ENCODE results near the gene KRT40. TPM values are rescaled to one million over a fixed set of nuclear protein-coding genes. Genes with fewer than 3 reads are reported as not detected.

Gene KRT40
- total RNA-seq, 1 donor from 2014 or later = not detected

DNA sequence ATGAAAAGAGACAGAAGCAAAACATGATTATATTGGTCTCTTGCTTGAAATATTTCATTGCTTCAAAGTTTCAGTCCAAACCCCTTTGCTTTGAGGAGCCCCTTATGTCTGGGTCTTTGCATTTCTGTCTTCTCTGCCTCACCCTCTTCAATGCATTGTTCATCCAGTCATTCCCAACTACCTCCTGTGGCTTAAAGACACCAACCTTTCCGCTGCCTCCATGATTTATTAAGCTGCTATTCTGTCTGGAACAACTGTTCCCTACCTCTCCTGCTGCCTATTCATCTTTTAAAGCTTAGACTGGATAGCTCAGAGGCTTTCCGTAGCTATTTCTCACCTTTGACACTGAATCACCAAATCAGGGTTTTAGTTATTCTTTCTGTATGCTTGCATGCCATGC lies 13.2 kb upstream of the KRT40 start:
- H3K9me3 Mint-ChIP-seq (ENCODE audit: unreplicated experiment) = no peaks in the 10 kb centered on the region
- no peak overlapping the region for H3K4me3 Mint-ChIP-seq (ENCODE audit: unreplicated experiment)
- TF ChIP-seq, protein P1, sequence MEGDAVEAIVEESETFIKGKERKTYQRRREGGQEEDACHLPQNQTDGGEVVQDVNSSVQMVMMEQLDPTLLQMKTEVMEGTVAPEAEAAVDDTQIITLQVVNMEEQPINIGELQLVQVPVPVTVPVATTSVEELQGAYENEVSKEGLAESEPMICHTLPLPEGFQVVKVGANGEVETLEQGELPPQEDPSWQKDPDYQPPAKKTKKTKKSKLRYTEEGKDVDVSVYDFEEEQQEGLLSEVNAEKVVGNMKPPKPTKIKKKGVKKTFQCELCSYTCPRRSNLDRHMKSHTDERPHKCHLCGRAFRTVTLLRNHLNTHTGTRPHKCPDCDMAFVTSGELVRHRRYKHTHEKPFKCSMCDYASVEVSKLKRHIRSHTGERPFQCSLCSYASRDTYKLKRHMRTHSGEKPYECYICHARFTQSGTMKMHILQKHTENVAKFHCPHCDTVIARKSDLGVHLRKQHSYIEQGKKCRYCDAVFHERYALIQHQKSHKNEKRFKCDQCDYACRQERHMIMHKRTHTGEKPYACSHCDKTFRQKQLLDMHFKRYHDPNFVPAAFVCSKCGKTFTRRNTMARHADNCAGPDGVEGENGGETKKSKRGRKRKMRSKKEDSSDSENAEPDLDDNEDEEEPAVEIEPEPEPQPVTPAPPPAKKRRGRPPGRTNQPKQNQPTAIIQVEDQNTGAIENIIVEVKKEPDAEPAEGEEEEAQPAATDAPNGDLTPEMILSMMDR (IDR thresholded peaks at IDR 0.05; ENCODE audit: unreplicated experiment) = no peak
- H3K27ac Mint-ChIP-seq (ENCODE audit: unreplicated experiment) = no peak overlapping the region
- no peaks in the 10 kb centered on the region for H3K4me1 Mint-ChIP-seq (ENCODE audit: unreplicated experiment)
- DNase-seq (ENCODE audit: low spot score) = no peak
- no peaks in the 10 kb centered on the region for H3K36me3 Mint-ChIP-seq (ENCODE audit: low read depth, unreplicated experiment)
- peaks cover 4% of the 10 kb centered on the region for H3K27me3 Mint-ChIP-seq (ENCODE audit: unreplicated experiment)

GRCh38 chr17:40996829-40997228 lies 12.7 kb upstream of the KRT40 start:
- Mint-ChIP-seq H3K27me3 (ENCODE audit: unreplicated experiment) (peaks cover 4% of the 10 kb centered on the region), H3K4me3 (ENCODE audit: unreplicated experiment) (no peak overlapping the region), H3K9me3 (ENCODE audit: unreplicated experiment) (no peaks in the 10 kb centered on the region), H3K36me3 (ENCODE audit: low read depth, unreplicated experiment) (no peaks in the 10 kb centered on the region), H3K4me1 (ENCODE audit: unreplicated experiment) (no peaks in the 10 kb centered on the region), H3K27ac (ENCODE audit: unreplicated experiment) (no peak overlapping the region)
- TF ChIP-seq, protein P1 (IDR thresholded peaks at IDR 0.05; ENCODE audit: unreplicated experiment) = no peak
- DNase-seq (ENCODE audit: low spot score) = no peak

GRCh38 chr17:40995116-40995515 lies 11.0 kb upstream of the KRT40 start:
- Mint-ChIP-seq H3K27me3 (ENCODE audit: unreplicated experiment) (peaks cover 2% of the 10 kb centered on the region), H3K36me3 (ENCODE audit: low read depth, unreplicated experiment) (no peaks in the 10 kb centered on the region), H3K27ac (ENCODE audit: unreplicated experiment) (no peak overlapping the region), H3K4me3 (ENCODE audit: unreplicated experiment) (no peak overlapping the region), H3K4me1 (ENCODE audit: unreplicated experiment) (no peaks in the 10 kb centered on the region), H3K9me3 (ENCODE audit: unreplicated experiment) (no peaks in the 10 kb centered on the region)
- TF ChIP-seq, protein P1 (IDR thresholded peaks at IDR 0.05; ENCODE audit: unreplicated experiment) = no peak
- DNase-seq (ENCODE audit: low spot score) = no peak

- TF ChIP-seq, protein P1 (IDR thresholded peaks at IDR 0.05; ENCODE audit: unreplicated experiment) = no peak
- no peaks in the 10 kb centered on the region for H3K4me1 Mint-ChIP-seq (ENCODE audit: unreplicated experiment)
- H3K4me3 Mint-ChIP-seq (ENCODE audit: unreplicated experiment) = no peak within 1 kb of the TSS
- no peak within 1 kb of the TSS for H3K27ac Mint-ChIP-seq (ENCODE audit: unreplicated experiment)
- H3K9me3 Mint-ChIP-seq (ENCODE audit: unreplicated experiment) = no peaks in the 10 kb centered on the region
- peaks cover 2% of the 10 kb centered on the region for H3K27me3 Mint-ChIP-seq (ENCODE audit: unreplicated experiment)
- no peaks in the 10 kb centered on the region for H3K36me3 Mint-ChIP-seq (ENCODE audit: low read depth, unreplicated experiment)
- no peak for DNase-seq (ENCODE audit: low spot score)
Observed at GRCh38 chr17:40993839-40994238, 9.7 kb upstream of the KRT40 start, which contains the start of gene KRTAP3-3. Gene KRTAP3-3 (minus strand): TSS chr17:40994164. CDS start chr17:40994097, 67 bp downstream.

DNA sequence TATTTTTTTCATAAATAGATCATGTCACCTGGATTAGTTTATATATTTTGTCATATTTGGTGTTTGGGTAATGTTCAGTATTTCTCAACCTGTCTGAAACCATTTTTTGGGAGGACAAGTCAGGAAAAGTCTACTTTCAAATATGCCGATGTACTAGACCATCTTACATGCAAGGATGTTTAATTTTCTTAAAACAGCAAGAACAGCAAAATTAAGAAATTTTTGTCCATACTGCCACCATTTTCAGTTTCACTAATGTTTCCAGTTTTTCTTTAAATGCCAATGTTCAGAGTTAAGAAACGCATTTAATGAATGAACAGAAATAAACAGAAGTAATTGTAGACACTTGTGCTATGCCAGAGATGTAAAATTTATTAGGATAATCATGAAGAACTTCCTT lies 9.0 kb upstream of the KRT40 start:
- H3K27me3 Mint-ChIP-seq (ENCODE audit: unreplicated experiment) = peaks cover 2% of the 10 kb centered on the region

More for the DNA sequence above, 9.0 kb upstream of the KRT40 start:
- no peaks in the 10 kb centered on the region for H3K36me3 Mint-ChIP-seq (ENCODE audit: low read depth, unreplicated experiment)
- no peak overlapping the region for H3K4me3 Mint-ChIP-seq (ENCODE audit: unreplicated experiment)
- no peaks in the 10 kb centered on the region for H3K9me3 Mint-ChIP-seq (ENCODE audit: unreplicated experiment)
- TF ChIP-seq, protein P1 (IDR thresholded peaks at IDR 0.05; ENCODE audit: unreplicated experiment) = no peak
- H3K4me1 Mint-ChIP-seq (ENCODE audit: unreplicated experiment) = no peaks in the 10 kb centered on the region
- no peak for DNase-seq (ENCODE audit: low spot score)
- no peak overlapping the region for H3K27ac Mint-ChIP-seq (ENCODE audit: unreplicated experiment)

Data from endothelial cell (in vitro differentiated cells).